Measurements from ENCODE around the gene SDK1. TPM values are rescaled to one million over a fixed set of nuclear protein-coding genes. Genes with fewer than 3 reads are reported as not detected.

Gene SDK1
- total RNA-seq, 2 experiments from 2014 or later, result 0.19 to 0.36 TPM

DNA sequence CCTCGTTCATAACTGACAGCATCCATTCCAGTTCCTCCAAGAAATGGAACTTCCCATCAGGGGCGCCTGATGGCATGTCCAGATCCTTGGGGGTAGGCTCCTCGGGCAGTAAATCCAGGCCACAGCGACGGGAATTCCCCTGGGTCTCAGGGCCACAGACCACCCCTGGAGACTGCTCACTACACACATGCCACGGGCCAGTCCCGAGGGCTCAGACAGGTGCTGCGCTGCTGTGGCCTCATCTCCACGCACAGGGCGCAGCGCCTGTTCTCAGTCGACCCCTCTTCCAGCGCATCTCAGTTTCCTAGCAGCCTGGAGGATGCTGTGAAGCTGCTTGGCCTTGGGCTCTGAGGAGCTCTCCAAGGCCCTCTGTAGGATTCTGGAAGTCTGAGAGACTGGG, 907.5 kb downstream of the SDK1 start:
- H3K27ac ChIP-seq (ENCODE audit: low read depth, low read length, poor library complexity, severe bottlenecking), result no peak overlapping the region
- BruUV-seq (replicated peaks), result no TSS peak

DNA sequence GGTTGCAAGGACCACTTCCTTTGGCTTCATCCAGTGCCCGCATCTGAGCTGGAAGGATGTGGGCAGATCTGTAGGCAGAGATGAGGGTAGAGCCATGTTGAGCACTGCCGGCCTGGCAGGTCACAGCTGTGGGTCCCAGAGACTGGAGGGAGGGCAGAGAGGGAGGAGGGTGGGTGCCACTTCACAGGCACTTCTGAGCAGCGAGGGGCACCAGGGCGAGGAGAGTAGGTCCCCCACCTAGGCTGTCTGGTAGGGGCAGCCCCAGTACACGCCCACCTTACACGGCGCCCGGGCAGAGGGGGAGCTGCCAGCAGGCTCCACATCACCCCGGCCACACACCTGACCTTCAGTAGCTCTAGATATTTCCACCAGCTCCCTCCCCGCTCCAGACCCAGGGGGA, 908.1 kb downstream of the SDK1 start:
- H2AFZ ChIP-seq (ENCODE audit: low read length), result no peak overlapping the region
- H3K9me2 ChIP-seq (ENCODE audit: insufficient read depth, low read length), result no peaks in the 10 kb centered on the region
- POLR2A ChIA-PET, result interaction anchor here (0.7 kb wide), 1 partner anchor 109 kb away, joined by 3 read pairs; no protein-coding TSS in a partner anchor
- intact Hi-C loops (cut with micrococcal nuclease; ENCODE audit: unreplicated experiment), result no loop called here
- H3K79me2 ChIP-seq (ENCODE audit: insufficient read depth, low read depth, low read length), result no peaks in the 10 kb centered on the region
- no peak overlapping the region for H3K4me2 ChIP-seq (ENCODE audit: low read length)
- H3K36me3 ChIP-seq (ENCODE audit: insufficient read depth, low read length), result no peaks in the 10 kb centered on the region
- no peaks in the 10 kb centered on the region for H3K9me3 ChIP-seq (ENCODE audit: low read length)
- CTCF ChIA-PET (ENCODE audit: unreplicated experiment), result no interaction called here
- no peaks in the 10 kb centered on the region for H4K20me1 ChIP-seq (ENCODE audit: insufficient read depth, low read length)
- no TSS peak for BruUV-seq (replicated peaks)
- no peaks in the 10 kb centered on the region for H3K4me1 ChIP-seq (ENCODE audit: insufficient read depth, low read length, poor library complexity, severe bottlenecking)
- no peak overlapping the region for H3K4me3 ChIP-seq (ENCODE audit: low read depth, low read length, poor library complexity, severe bottlenecking)
- TF ChIP-seq EZH2phosphoT487 (IDR thresholded peaks at IDR 0.05; ENCODE audit: borderline replicate concordance, low read depth, low read length), result no peak
- TF ChIP-seq, protein P1, sequence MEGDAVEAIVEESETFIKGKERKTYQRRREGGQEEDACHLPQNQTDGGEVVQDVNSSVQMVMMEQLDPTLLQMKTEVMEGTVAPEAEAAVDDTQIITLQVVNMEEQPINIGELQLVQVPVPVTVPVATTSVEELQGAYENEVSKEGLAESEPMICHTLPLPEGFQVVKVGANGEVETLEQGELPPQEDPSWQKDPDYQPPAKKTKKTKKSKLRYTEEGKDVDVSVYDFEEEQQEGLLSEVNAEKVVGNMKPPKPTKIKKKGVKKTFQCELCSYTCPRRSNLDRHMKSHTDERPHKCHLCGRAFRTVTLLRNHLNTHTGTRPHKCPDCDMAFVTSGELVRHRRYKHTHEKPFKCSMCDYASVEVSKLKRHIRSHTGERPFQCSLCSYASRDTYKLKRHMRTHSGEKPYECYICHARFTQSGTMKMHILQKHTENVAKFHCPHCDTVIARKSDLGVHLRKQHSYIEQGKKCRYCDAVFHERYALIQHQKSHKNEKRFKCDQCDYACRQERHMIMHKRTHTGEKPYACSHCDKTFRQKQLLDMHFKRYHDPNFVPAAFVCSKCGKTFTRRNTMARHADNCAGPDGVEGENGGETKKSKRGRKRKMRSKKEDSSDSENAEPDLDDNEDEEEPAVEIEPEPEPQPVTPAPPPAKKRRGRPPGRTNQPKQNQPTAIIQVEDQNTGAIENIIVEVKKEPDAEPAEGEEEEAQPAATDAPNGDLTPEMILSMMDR (conservative IDR thresholded peaks at IDR 0.05; ENCODE audit: low read length), result no peak
- no peak overlapping the region for H3K27ac ChIP-seq (ENCODE audit: low read depth, low read length, poor library complexity, severe bottlenecking)
- no peak for DNase-seq (ENCODE audit: low spot score)

More for the DNA sequence above, 907.5 kb downstream of the SDK1 start:
- no peaks in the 10 kb centered on the region for H4K20me1 ChIP-seq (ENCODE audit: insufficient read depth, low read length)
- H3K36me3 ChIP-seq (ENCODE audit: insufficient read depth, low read length), result no peaks in the 10 kb centered on the region
- no peak for TF ChIP-seq EZH2phosphoT487 (IDR thresholded peaks at IDR 0.05; ENCODE audit: borderline replicate concordance, low read depth, low read length)
- no peaks in the 10 kb centered on the region for H3K9me3 ChIP-seq (ENCODE audit: low read length)
- ChIA-PET POLR2A (interaction anchor here (0.7 kb wide), 1 partner anchor 109 kb away, joined by 3 read pairs; no protein-coding TSS in a partner anchor), CTCF (ENCODE audit: unreplicated experiment) (no interaction called here)
- DNase-seq (ENCODE audit: low spot score), result no peak
- no peaks in the 10 kb centered on the region for H3K4me1 ChIP-seq (ENCODE audit: insufficient read depth, low read length, poor library complexity, severe bottlenecking)
- intact Hi-C loops (cut with micrococcal nuclease; ENCODE audit: unreplicated experiment), result no loop called here
- H3K4me2 ChIP-seq (ENCODE audit: low read length), result no peak overlapping the region
- H3K4me3 ChIP-seq (ENCODE audit: low read depth, low read length, poor library complexity, severe bottlenecking), result no peak overlapping the region
- no peak overlapping the region for H2AFZ ChIP-seq (ENCODE audit: low read length)
- no peaks in the 10 kb centered on the region for H3K79me2 ChIP-seq (ENCODE audit: insufficient read depth, low read depth, low read length)
- no peaks in the 10 kb centered on the region for H3K9me2 ChIP-seq (ENCODE audit: insufficient read depth, low read length)

DNA sequence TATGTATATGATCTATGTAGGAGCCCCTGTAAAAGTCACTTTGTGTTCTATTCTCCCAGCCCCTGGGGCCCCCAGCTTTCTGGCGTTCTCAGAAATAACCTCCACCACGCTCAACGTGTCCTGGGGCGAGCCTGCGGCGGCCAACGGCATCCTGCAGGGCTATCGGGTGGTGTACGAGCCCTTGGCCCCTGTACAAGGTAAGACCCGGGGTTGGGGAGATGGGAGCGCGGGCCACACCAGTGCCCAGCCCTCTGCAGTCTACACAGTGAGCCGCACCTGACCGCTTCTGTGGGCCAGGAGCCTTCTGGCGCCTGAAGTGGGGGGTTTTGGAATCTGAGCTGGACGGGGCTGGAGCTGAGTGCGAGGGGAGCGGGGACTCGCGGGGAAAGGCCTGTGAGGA, 908.9 kb downstream of the SDK1 start:
- H4K20me1 ChIP-seq (ENCODE audit: insufficient read depth, low read length), result no peaks in the 10 kb centered on the region
- H2AFZ ChIP-seq (ENCODE audit: low read length), result no peak overlapping the region
- BruUV-seq (replicated peaks), result no TSS peak
- no peaks in the 10 kb centered on the region for H3K4me1 ChIP-seq (ENCODE audit: insufficient read depth, low read length, poor library complexity, severe bottlenecking)
- no peaks in the 10 kb centered on the region for H3K79me2 ChIP-seq (ENCODE audit: insufficient read depth, low read depth, low read length)
- no peaks in the 10 kb centered on the region for H3K9me3 ChIP-seq (ENCODE audit: low read length)
- H3K36me3 ChIP-seq (ENCODE audit: insufficient read depth, low read length), result no peaks in the 10 kb centered on the region
- ChIA-PET CTCF (ENCODE audit: unreplicated experiment) (no interaction called here), POLR2A (no interaction called here)
- DNase-seq (ENCODE audit: low spot score), result no peak
- intact Hi-C loops (cut with micrococcal nuclease; ENCODE audit: unreplicated experiment), result no loop called here
- H3K9me2 ChIP-seq (ENCODE audit: insufficient read depth, low read length), result no peaks in the 10 kb centered on the region
- H3K4me2 ChIP-seq (ENCODE audit: low read length), result no peak overlapping the region
- H3K4me3 ChIP-seq (ENCODE audit: low read depth, low read length, poor library complexity, severe bottlenecking), result no peak overlapping the region
- TF ChIP-seq EZH2phosphoT487 (IDR thresholded peaks at IDR 0.05; ENCODE audit: borderline replicate concordance, low read depth, low read length), result no peak
- H3K27ac ChIP-seq (ENCODE audit: low read depth, low read length, poor library complexity, severe bottlenecking), result no peak overlapping the region

DNA sequence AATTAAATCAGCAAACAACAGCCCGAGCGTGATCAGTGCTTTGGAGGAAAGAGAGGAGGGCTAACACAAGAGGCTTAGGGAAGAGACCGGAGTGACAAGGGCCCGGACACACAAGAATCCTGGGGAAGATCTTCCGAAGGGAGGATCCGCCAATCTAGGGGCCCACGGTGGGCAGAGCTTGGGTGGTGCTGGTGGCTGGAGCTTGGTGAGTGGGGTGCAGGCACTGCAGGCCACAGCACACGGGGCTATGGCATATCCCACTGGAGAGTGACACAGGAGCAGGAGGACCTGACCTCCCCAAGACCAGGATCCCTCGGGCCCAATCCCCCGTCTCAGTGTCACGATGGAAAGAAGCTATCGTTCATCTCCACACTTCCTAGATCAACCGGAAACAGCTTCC, 909.8 kb downstream of the SDK1 start:
- CTCF ChIA-PET (ENCODE audit: unreplicated experiment), result no interaction called here
- H3K9me2 ChIP-seq (ENCODE audit: insufficient read depth, low read length), result no peaks in the 10 kb centered on the region
- no peak overlapping the region for H3K4me2 ChIP-seq (ENCODE audit: low read length)
- no peak overlapping the region for H3K27ac ChIP-seq (ENCODE audit: low read depth, low read length, poor library complexity, severe bottlenecking)
- POLR2A ChIA-PET, result no interaction called here
- intact Hi-C loops (cut with micrococcal nuclease; ENCODE audit: unreplicated experiment), result no loop called here
- H3K4me1 ChIP-seq (ENCODE audit: insufficient read depth, low read length, poor library complexity, severe bottlenecking), result no peaks in the 10 kb centered on the region
- DNase-seq (ENCODE audit: low spot score), result no peak
- H3K4me3 ChIP-seq (ENCODE audit: low read depth, low read length, poor library complexity, severe bottlenecking), result no peak overlapping the region
- H2AFZ ChIP-seq (ENCODE audit: low read length), result no peak overlapping the region
- H3K36me3 ChIP-seq (ENCODE audit: insufficient read depth, low read length), result no peaks in the 10 kb centered on the region
- no peak for TF ChIP-seq EZH2phosphoT487 (IDR thresholded peaks at IDR 0.05; ENCODE audit: borderline replicate concordance, low read depth, low read length)
- TF ChIP-seq, protein P1 (conservative IDR thresholded peaks at IDR 0.05; ENCODE audit: low read length), result no peak
- no peaks in the 10 kb centered on the region for H4K20me1 ChIP-seq (ENCODE audit: insufficient read depth, low read length)
- H3K9me3 ChIP-seq (ENCODE audit: low read length), result no peaks in the 10 kb centered on the region
- BruUV-seq (replicated peaks), result no TSS peak
- H3K79me2 ChIP-seq (ENCODE audit: insufficient read depth, low read depth, low read length), result no peaks in the 10 kb centered on the region

Measured in OCI-LY7 (cell line).